IMR-90 (cell line): Measurements from ENCODE around the gene SOBP. TPM values are rescaled to one million over a fixed set of nuclear protein-coding genes. Genes with fewer than 3 reads are reported as not detected.

Source experiments
- ATAC-seq: fragments of 200-7000 bp; cut with Tn5 transposase; 2 replicates; pipeline ENCODE4 v1.9.1; 2020; ENCODE audit warnings: low read depth, mild to moderate bottlenecking, moderate library complexity
- BruUV-seq: library from RNA; stranded (reverse); fragments of 400-500 nt; replicated peaks from 2 replicates; lab custom pipeline; 2021; lab: Mats Ljungman, UMichigan
- CTCF ChIA-PET: fragments of 300-600 bp; formaldehyde crosslinking; extraction: SDS; loops from one replicate; lab custom pipeline; 2021; ENCODE audit warnings: antibody characterized with exemption; lab: Yijun Ruan, JAX
- POLR2A ChIA-PET: fragments of 300-600 bp; sonication (Branson Sonifier 250); formaldehyde crosslinking; loops from one replicate; lab custom pipeline; 2022; ENCODE audit warnings: antibody characterized with exemption; ENCODE audit not compliant: unreplicated experiment; lab: Charles Lee
- DNase-seq: peaks from one replicate; pipeline ENCODE4 v3.0.0; 2013
- H2AFZ ChIP-seq: replicated peaks from 2 replicates; pipeline ENCODE3; 2013; ENCODE audit warnings: low read length, mild to moderate bottlenecking; ENCODE audit not compliant: poor library complexity
- H2AK5ac ChIP-seq: 2 replicates; pipeline ENCODE4 v1.6.1; 2013; ENCODE audit warnings: low read depth, low read length, inconsistent platforms
- H2AK9ac ChIP-seq: replicated peaks from 2 replicates; pipeline ENCODE3; 2013; ENCODE audit warnings: mild to moderate bottlenecking, low read depth, low read length, moderate library complexity; ENCODE audit not compliant: poor library complexity
- H2BK120ac ChIP-seq: 2 replicates; pipeline ENCODE4 v1.6.1; 2013; ENCODE audit warnings: low read depth, low read length, inconsistent platforms
- H2BK15ac ChIP-seq: 3 replicates; pipeline ENCODE4 v1.6.1; 2013; ENCODE audit warnings: low read depth, low read length, inconsistent platforms
- H2BK20ac ChIP-seq: 2 replicates; pipeline ENCODE4 v1.6.1; 2013; ENCODE audit warnings: low read depth, mild to moderate bottlenecking, inconsistent platforms, low read length, moderate library complexity
- H2BK5ac ChIP-seq: 2 replicates; pipeline ENCODE4 v1.6.1; 2013; ENCODE audit warnings: mild to moderate bottlenecking, low read depth, low read length, inconsistent platforms; ENCODE audit not compliant: poor library complexity, severe bottlenecking
- H3K14ac ChIP-seq: replicated peaks from 2 replicates; pipeline ENCODE4 v1.6.1; 2013; ENCODE audit warnings: low read depth, low read length, inconsistent platforms
- H3K18ac ChIP-seq: 2 replicates; pipeline ENCODE4 v1.6.1; 2013; ENCODE audit warnings: low read depth, low read length, control low read depth
- H3K23ac ChIP-seq: 2 replicates; pipeline ENCODE4 v1.6.1; 2013; ENCODE audit warnings: low read depth, low read length, inconsistent platforms
- H3K27ac ChIP-seq: 2 replicates; pipeline ENCODE4 v1.5.1; 2013; ENCODE audit warnings: mild to moderate bottlenecking, control low read depth, low read length; ENCODE audit not compliant: insufficient read depth
- H3K27me3 ChIP-seq: 2 replicates; pipeline ENCODE4 v1.6.1; 2013; ENCODE audit warnings: low read length; ENCODE audit not compliant: control insufficient read depth, insufficient read depth
- H3K36me3 ChIP-seq: 2 replicates; pipeline ENCODE4 v1.6.1; 2013; ENCODE audit warnings: low read length, mixed read lengths; ENCODE audit not compliant: control insufficient read depth, insufficient read depth
- H3K4ac ChIP-seq: 2 replicates; pipeline ENCODE4 v1.6.1; 2013; ENCODE audit warnings: low read depth, low read length, inconsistent platforms
- H3K4me1 ChIP-seq: 2 replicates; pipeline ENCODE4 v1.6.1; 2013; ENCODE audit warnings: low read length, mixed read lengths; ENCODE audit not compliant: control insufficient read depth, insufficient read depth
- H3K4me2 ChIP-seq: 2 replicates; pipeline ENCODE4 v1.6.1; 2013; ENCODE audit warnings: low read depth, mild to moderate bottlenecking, control low read depth, low read length, moderate library complexity
- H3K4me3 ChIP-seq: 2 replicates; pipeline ENCODE4 v1.5.1; 2013; ENCODE audit warnings: low read depth, mild to moderate bottlenecking, control low read depth, low read length, moderate library complexity; ENCODE audit not compliant: insufficient read depth
- H3K56ac ChIP-seq: 2 replicates; pipeline ENCODE4 v1.6.1; 2013; ENCODE audit warnings: low read length, inconsistent platforms; ENCODE audit not compliant: insufficient read depth; ENCODE audit errors: extremely low read depth
- H3K79me1 ChIP-seq, 2 experiments: 2 replicates each; pipeline ENCODE4 v1.6.1; 2013; ENCODE audit warnings: low read length in 2 of 2, inconsistent platforms in 1 of 2, low read depth in 1 of 2
- H3K9ac ChIP-seq: 2 replicates; pipeline ENCODE4 v1.6.1; 2013; ENCODE audit warnings: low read depth, low read length, control low read depth
- H3K9me1 ChIP-seq: 2 replicates; pipeline ENCODE4 v1.6.1; 2013; ENCODE audit warnings: low read length, inconsistent platforms; ENCODE audit not compliant: insufficient read depth
- H3K9me3 ChIP-seq: 2 replicates; pipeline ENCODE4 v1.6.1; 2013; ENCODE audit warnings: low read length; ENCODE audit not compliant: control insufficient read depth, insufficient read depth
- H4K20me1 ChIP-seq: 2 replicates; pipeline ENCODE4 v1.6.1; 2013; ENCODE audit warnings: low read length, inconsistent platforms; ENCODE audit not compliant: insufficient read depth
- H4K5ac ChIP-seq: 2 replicates; pipeline ENCODE4 v1.6.1; 2013; ENCODE audit warnings: mild to moderate bottlenecking, low read depth, low read length, control low read depth
- H4K8ac ChIP-seq, 2 experiments: 2 replicates each; pipeline ENCODE4 v1.6.1; 2013; ENCODE audit warnings: low read depth in 2 of 2, low read length in 2 of 2, control low read depth in 1 of 2, inconsistent platforms in 1 of 2
- H4K91ac ChIP-seq: 2 replicates; pipeline ENCODE4 v1.6.1; 2013; ENCODE audit warnings: low read depth, low read length, inconsistent platforms; ENCODE audit not compliant: insufficient read depth
- BHLHE40 ChIP-seq: fragments of 150-350 bp; IDR thresholded peaks from 2 replicates; pipeline ENCODE4 v1.6.1; 2016; ENCODE audit warnings: mild to moderate bottlenecking, low read depth, low read length
- CEBPB ChIP-seq: IDR thresholded peaks from 2 replicates; pipeline ENCODE4 v1.6.1; 2012; ENCODE audit warnings: low read depth, low read length, improper control_type of control experiment
- CHD1 ChIP-seq: IDR thresholded peaks from 2 replicates; pipeline ENCODE4 v1.6.1; 2012; ENCODE audit warnings: low read depth, low read length, improper control_type of control experiment
- MAFK ChIP-seq: IDR thresholded peaks from 2 replicates; pipeline ENCODE4 v1.6.1; 2012; ENCODE audit warnings: low read depth, low read length, improper control_type of control experiment
- MXI1 ChIP-seq: IDR thresholded peaks from 2 replicates; pipeline ENCODE4 v1.6.1; 2012; ENCODE audit warnings: low read depth, mild to moderate bottlenecking, low read length, moderate library complexity, borderline replicate concordance
- NFE2L2 ChIP-seq: fragments of 150-350 bp; IDR thresholded peaks from 2 replicates; pipeline ENCODE4 v1.6.1; 2016; ENCODE audit warnings: low read depth, mild to moderate bottlenecking, low read length
- RCOR1 ChIP-seq: IDR thresholded peaks from 2 replicates; pipeline ENCODE4 v1.6.1; 2012; ENCODE audit warnings: mild to moderate bottlenecking, low read length, improper control_type of control experiment; ENCODE audit not compliant: insufficient replicate concordance
- SMC3 ChIP-seq: fragments of 150-350 bp; IDR thresholded peaks from 2 replicates; pipeline ENCODE4 v1.6.1; 2016; ENCODE audit warnings: low read depth, mild to moderate bottlenecking, antibody characterized with exemption, low read length, moderate library complexity
- WGBS, 2 experiments: methylation state at CpG; one replicate each; pipeline versions ENCODE4 v1.1.5 to v1.1.7; 2013; ENCODE audit warnings: missing lambda C conversion rate in 2 of 2; ENCODE audit not compliant: insufficient read length in 1 of 2; ENCODE audit errors: extremely low coverage in 2 of 2; 5-methylcytosine and 5-hydroxymethylcytosine counted together
- dilution Hi-C: fragments of 300-500 bp; cut with HindIII; formaldehyde crosslinking; loops from one replicate; pipeline ENCODE4 v1.14.3; 2018; ENCODE audit warnings: low sequenced_read_pairs; ENCODE audit not compliant: unreplicated experiment
- in situ Hi-C: fragments of 300-500 bp; cut with MboI; formaldehyde crosslinking; loops from 3 replicates; pipeline ENCODE4 v1.14.3; 2019; ENCODE audit warnings: low sequenced_read_pairs, inconsistent platforms, mixed read lengths
- intact Hi-C: fragments of 100-400 bp; cut with micrococcal nuclease; formaldehyde crosslinking; loops from 2 replicates; pipeline ENCODE4 v1.10.0; 2022
- polyA plus RNA-seq, 3 experiments: library from polyadenylated mRNA; depleted of rRNA; stranded (reverse); fragments of >200 nt; gene quantifications; 2 replicates each; pipeline ENCODE4 v1.2.3, GENCODE V29; 2012; ENCODE audit warnings: low replicate concordance in 1 of 3
- total RNA-seq: library from RNA; depleted of rRNA; stranded (reverse); fragments of >200 nt; gene quantifications from 2 replicates; pipeline ENCODE4 v1.2.3, GENCODE V29; 2012

Gene SOBP
- total and polyA plus RNA-seq, 2 of the 4 experiments (the other 2 are of a cell fraction): 0.60 to 0.72 TPM

- Histone ChIP-seq H4K91ac (no peak overlapping the region), H3K9me1 (peaks cover 6% of the 10 kb centered on the region; the same call in 1 of the 2 replicates), H3K23ac (no peak overlapping the region), H2AK5ac (no peak overlapping the region), H2BK5ac (no peak overlapping the region), H2AK9ac (no peak overlapping the region), H3K27ac (no peak overlapping the region), H3K9ac (no peak overlapping the region), H4K20me1 (peaks cover 6% of the 10 kb centered on the region; the same call in 1 of the 2 replicates), H3K18ac (no peak overlapping the region; the same call in 1 of the 2 replicates), H4K8ac (no peak overlapping the region), H3K36me3 (no peaks in the 10 kb centered on the region), H3K4me1 (peaks cover 23% of the 10 kb centered on the region), H3K4me2 (no peak overlapping the region), H2BK120ac (no peak overlapping the region), H2AFZ (no peak overlapping the region), H3K4ac (no peak overlapping the region), H4K5ac (peak overlapping the region; percentile 16; the same call in 1 of the 2 replicates), H3K4me3 (no peak overlapping the region), H3K27me3 (no peaks in the 10 kb centered on the region), H3K14ac (no peak overlapping the region), H3K56ac (no peak overlapping the region), H2BK15ac (no peak overlapping the region), H3K79me1 (peaks cover 0 to 2% of the 10 kb centered on the region in 2 experiments; a peak in 1 of 4 replicates), H2BK20ac (no peak overlapping the region), H3K9me3 (peaks cover 2% of the 10 kb centered on the region)
- no peak for DNase-seq
- dilution Hi-C loops (no loop called here), intact Hi-C loops (loop anchor here (1.0 to 5.0 kb wide), 2 partner anchors 8 to 522 kb away; no protein-coding TSS in a partner anchor), in situ Hi-C loops (no loop called here)
- ChIA-PET POLR2A (no interaction called here), CTCF (interaction anchor here (0.6 kb wide), 1 partner anchor 11 kb away, joined by 3 read pairs; no protein-coding TSS in a partner anchor)
- 100% methylated on average over 1 of the region's 4 CpGs; no CpG with 5 or more reads in 1 of the 2 experiments for WGBS, 2 experiments
- no peak for ATAC-seq
- no TSS peak for BruUV-seq
- TF ChIP-seq RCOR1: no peak
- TF ChIP-seq NFE2L2: no peak
- no peak for TF ChIP-seq MAFK
- TF ChIP-seq SMC3: no peak
- TF ChIP-seq CEBPB: no peak
- no peak for TF ChIP-seq CHD1
- TF ChIP-seq MXI1: no peak
- no peak for TF ChIP-seq BHLHE40
Measured at GRCh38 chr6:107654764-107655163, 164.8 kb downstream of the SOBP start.
